ENCODE data around the gene BTBD9.

GRCh38 chr6:38684904-38685303, 45.2 kb upstream of the BTBD9 start:
- TF ChIP-seq CTCF (IDR thresholded peaks at IDR 0.05) (no peak), EZH2 (IDR thresholded peaks at IDR 0.05; ENCODE audit: borderline replicate concordance, insufficient read depth, low read depth, low read length, poor library complexity, severe bottlenecking) (no peak)

Data from B cell (primary cell).